ENCODE measurements around the gene PDGFRB.

- TF ChIP-seq CTCF (IDR thresholded peaks at IDR 0.05 in 2 of 3, conservative IDR thresholded peaks at IDR 0.05 in 1 of 3; ENCODE audit: borderline replicate concordance in 1 of 3, insufficient read depth in 1 of 3, low read depth in 2 of 3, low read length in 2 of 3), result no peak
- no peak for TF ChIP-seq ZNF274 (IDR thresholded peaks at IDR 0.05; ENCODE audit: low read depth, low read length)
Measured at GRCh38 chr5:150175076-150175475, 19.4 kb upstream of the PDGFRB start.

All from HCT116 (cell line).